ES-I3 (cell line): ENCODE data around the gene CLEC9A.

ENCODE experiments used
- H3K36me3 ChIP-seq: 2 replicates; pipeline ENCODE4 v1.6.1; 2013; ENCODE audit warnings: mild to moderate bottlenecking, low read length, control low read depth, moderate library complexity; ENCODE audit not compliant: insufficient read depth
- H3K4me1 ChIP-seq: 2 replicates; pipeline ENCODE4 v1.6.1; 2013; ENCODE audit warnings: mild to moderate bottlenecking, control low read depth, low read length; ENCODE audit not compliant: insufficient read depth
- H3K9ac ChIP-seq: 2 replicates; pipeline ENCODE4 v1.6.1; 2013; ENCODE audit warnings: low read depth, mild to moderate bottlenecking, low read length, moderate library complexity
- H3K9me3 ChIP-seq: 2 replicates; pipeline ENCODE4 v1.6.1; 2013; ENCODE audit warnings: mild to moderate bottlenecking, low read length, moderate library complexity; ENCODE audit not compliant: control insufficient read depth, insufficient read depth

Gene CLEC9A

DNA sequence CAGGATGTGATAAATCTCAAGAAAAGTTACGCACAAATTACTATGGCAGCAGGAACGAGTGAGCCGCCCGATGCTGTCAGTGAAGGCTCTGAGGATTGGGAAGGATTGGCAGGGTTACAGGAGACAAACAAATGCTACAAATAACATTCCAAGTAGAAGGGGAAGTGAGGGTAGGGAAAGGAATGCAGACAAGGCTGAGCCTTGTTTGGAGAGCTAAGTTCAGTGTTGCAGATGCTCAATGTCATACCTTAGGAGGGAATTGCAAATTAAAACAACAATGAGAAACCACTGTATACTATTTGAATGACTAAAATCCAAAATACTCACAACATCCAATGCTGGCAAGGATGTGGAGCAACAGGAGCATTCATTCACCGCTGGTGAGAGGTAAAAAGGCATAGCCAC is 1.3 kb downstream of the CLEC9A start:
- H3K36me3 ChIP-seq = no peaks in the 10 kb centered on the region
- H3K9ac ChIP-seq = no peak overlapping the region
- peaks cover 6% of the 10 kb centered on the region; the same call in 1 of the 2 replicates for H3K9me3 ChIP-seq
- no peaks in the 10 kb centered on the region for H3K4me1 ChIP-seq

- no peak overlapping the region for H3K9ac ChIP-seq
- peaks cover 6% of the 10 kb centered on the region; the same call in 1 of the 2 replicates for H3K9me3 ChIP-seq
- no peaks in the 10 kb centered on the region for H3K4me1 ChIP-seq
- no peaks in the 10 kb centered on the region for H3K36me3 ChIP-seq
Measured at GRCh38 chr12:10033783-10034545, 3.5 kb downstream of the CLEC9A start.

- Histone ChIP-seq H3K9ac (no peak overlapping the region), H3K4me1 (no peaks in the 10 kb centered on the region), H3K36me3 (no peaks in the 10 kb centered on the region), H3K9me3 (no peaks in the 10 kb centered on the region)
Measured at GRCh38 chr12:10042167-10042566, 11.7 kb downstream of the CLEC9A start.

DNA sequence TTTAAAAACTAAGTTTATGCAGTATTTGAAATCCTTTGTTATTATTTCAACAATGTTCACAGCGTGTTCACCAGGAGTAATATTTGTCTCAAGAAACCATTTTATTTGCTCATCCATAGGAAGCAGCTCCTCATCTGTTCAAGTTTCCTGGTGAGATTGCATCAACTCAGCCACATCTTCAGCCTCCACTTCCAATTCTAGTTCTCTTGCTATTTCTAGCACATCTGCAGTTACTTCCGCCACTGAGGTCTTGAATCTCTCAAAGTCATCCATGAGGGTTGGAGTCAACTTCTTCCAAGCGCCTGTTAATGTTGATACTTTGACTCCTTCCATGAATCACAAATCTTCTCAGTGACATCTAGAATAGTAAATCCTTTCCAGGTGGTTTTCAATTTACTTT is 18.0 kb downstream of the CLEC9A start:
- H3K36me3 ChIP-seq = no peaks in the 10 kb centered on the region
- H3K9ac ChIP-seq = no peak overlapping the region
- no peaks in the 10 kb centered on the region for H3K9me3 ChIP-seq
- no peaks in the 10 kb centered on the region for H3K4me1 ChIP-seq

- H3K9ac ChIP-seq = no peak overlapping the region
- H3K4me1 ChIP-seq = no peaks in the 10 kb centered on the region
- no peaks in the 10 kb centered on the region for H3K9me3 ChIP-seq
- no peaks in the 10 kb centered on the region for H3K36me3 ChIP-seq
Measured at GRCh38 chr12:10052193-10052913, 21.9 kb downstream of the CLEC9A start.

- H3K9me3 ChIP-seq = no peaks in the 10 kb centered on the region
- no peaks in the 10 kb centered on the region for H3K4me1 ChIP-seq
- H3K9ac ChIP-seq = no peak overlapping the region
- no peaks in the 10 kb centered on the region for H3K36me3 ChIP-seq
Measured at GRCh38 chr12:10058387-10058786, 27.9 kb downstream of the CLEC9A start.

DNA sequence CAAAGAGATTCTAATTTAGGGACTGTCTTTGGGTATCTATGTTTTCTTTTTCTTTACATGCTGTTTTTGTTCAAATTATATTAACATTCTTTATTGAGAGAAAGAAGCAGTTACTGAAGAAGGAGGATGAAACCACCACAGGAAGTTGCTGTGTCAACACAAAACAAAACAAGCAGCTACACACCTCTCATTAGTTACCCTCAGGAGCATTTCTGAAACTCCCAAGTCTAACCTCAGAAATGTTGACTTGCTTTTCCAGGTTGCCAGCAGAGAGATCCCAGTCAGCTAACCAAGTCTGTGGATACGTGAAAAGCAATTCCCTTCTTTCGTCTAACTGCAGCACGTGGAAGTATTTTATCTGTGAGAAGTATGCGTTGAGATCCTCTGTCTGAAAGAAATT is 34.8 kb downstream of the CLEC9A start:
- no peak overlapping the region for H3K9ac ChIP-seq
- H3K36me3 ChIP-seq = no peaks in the 10 kb centered on the region
- H3K4me1 ChIP-seq = 0 out of 2 replicates have a peak, but pooled peaks cover 5% of the 10 kb centered on the region
- no peaks in the 10 kb centered on the region for H3K9me3 ChIP-seq

DNA sequence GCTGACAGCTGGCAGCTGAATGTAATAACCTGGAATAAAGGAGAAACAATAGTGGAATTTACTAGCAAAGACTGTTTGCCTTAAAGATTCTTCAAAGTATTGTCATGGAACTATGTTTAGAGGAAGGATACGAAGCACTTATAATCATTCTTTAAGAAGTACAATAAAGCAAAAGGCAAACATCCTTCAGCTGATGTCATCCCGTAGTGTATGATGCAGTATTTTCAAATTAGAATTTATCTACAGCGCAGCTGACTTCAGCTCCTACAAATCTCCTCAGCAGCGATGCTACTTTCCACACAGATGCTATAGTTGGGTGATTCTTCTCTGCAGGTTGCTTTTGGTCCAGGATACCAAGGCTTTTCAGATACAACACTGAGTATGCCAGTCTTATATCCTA is 36.8 kb downstream of the CLEC9A start:
- H3K9ac ChIP-seq = no peak overlapping the region
- H3K4me1 ChIP-seq = 0 out of 2 replicates have a peak, but pooled peaks cover 5% of the 10 kb centered on the region
- no peaks in the 10 kb centered on the region for H3K9me3 ChIP-seq
- no peaks in the 10 kb centered on the region for H3K36me3 ChIP-seq

- H3K36me3 ChIP-seq = no peaks in the 10 kb centered on the region
- no peaks in the 10 kb centered on the region for H3K9me3 ChIP-seq
- H3K9ac ChIP-seq = no peak overlapping the region
- H3K4me1 ChIP-seq = 0 out of 2 replicates have a peak, but pooled peaks cover 5% of the 10 kb centered on the region
Measured at GRCh38 chr12:10067942-10068341, 37.5 kb downstream of the CLEC9A start.

DNA sequence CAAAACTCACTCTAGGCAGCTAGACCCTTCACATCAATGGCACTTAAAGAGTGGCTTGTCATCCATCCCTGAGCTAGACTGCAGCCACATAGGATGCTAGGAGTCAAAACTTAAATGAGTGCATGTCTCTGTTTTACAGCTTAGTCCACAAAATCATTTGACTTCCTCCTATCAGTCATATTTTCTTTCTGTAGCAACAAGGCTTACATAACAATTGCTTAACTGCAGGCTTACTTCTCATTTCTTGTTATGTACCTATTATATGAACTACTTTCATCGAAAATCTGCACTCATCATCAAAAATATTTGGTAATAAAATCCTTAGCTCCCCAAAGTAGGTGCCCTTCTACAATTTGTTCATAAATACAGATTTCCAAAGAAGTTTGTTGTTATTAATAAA is 38.2 kb downstream of the CLEC9A start:
- H3K4me1 ChIP-seq = 0 out of 2 replicates have a peak, but pooled peaks cover 5% of the 10 kb centered on the region
- H3K9me3 ChIP-seq = no peaks in the 10 kb centered on the region
- H3K9ac ChIP-seq = no peak overlapping the region
- no peaks in the 10 kb centered on the region for H3K36me3 ChIP-seq

GRCh38 chr12:10069099-10069498 is 38.6 kb downstream of the CLEC9A start:
- H3K9ac ChIP-seq = no peak overlapping the region
- 0 out of 2 replicates have a peak, but pooled peaks cover 5% of the 10 kb centered on the region for H3K4me1 ChIP-seq
- H3K9me3 ChIP-seq = no peaks in the 10 kb centered on the region
- no peaks in the 10 kb centered on the region for H3K36me3 ChIP-seq

- Histone ChIP-seq H3K9me3 (no peaks in the 10 kb centered on the region), H3K36me3 (no peaks in the 10 kb centered on the region), H3K4me1 (0 out of 2 replicates have a peak, but pooled peaks cover 5% of the 10 kb centered on the region), H3K9ac (no peak overlapping the region)
Measured at GRCh38 chr12:10069976-10070375, 39.5 kb downstream of the CLEC9A start.

DNA sequence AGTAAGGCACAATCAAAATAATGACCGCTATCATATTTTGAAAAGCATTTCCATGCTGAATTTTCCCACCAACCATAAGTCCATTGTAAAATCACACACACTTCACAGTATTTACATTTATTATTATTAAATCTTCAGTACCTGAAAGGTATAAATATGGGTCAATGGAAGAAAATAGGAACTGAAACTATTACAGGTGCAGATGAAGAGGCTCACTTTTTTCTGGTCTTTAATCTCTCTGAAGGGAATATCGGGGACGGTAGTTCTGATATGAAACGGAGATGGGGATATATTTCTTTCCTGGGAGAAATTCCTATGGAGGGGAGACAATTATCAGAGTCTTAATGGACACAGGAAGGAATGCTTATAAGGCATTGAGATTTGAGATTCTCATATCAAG is 39.9 kb downstream of the CLEC9A start:
- Histone ChIP-seq H3K36me3 (no peaks in the 10 kb centered on the region), H3K9me3 (no peaks in the 10 kb centered on the region), H3K9ac (no peak overlapping the region), H3K4me1 (0 out of 2 replicates have a peak, but pooled peaks cover under 1% of the 10 kb centered on the region)

- Histone ChIP-seq H3K36me3 (no peaks in the 10 kb centered on the region), H3K4me1 (no peaks in the 10 kb centered on the region), H3K9me3 (no peaks in the 10 kb centered on the region), H3K9ac (no peak overlapping the region)
Measured at GRCh38 chr12:10072131-10072530, 41.6 kb downstream of the CLEC9A start.

DNA sequence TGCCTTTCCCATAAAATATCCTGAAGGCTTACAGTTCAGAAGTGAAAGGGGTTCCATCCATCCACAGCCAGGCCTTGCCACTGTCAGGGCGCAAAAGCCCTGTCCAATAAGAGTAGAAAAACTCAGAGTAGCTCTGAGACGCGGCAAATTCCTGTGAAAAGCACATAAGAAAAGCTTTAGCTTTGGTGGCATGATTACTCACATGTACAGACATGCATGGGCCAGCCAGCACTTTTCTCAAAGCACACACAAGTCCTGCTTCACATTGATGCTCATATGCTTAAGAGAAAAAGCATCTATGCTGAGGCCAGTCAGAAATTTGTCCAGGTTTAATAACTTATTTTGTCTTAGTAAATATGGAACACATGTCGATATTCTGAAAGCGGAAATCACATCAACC is 42.8 kb downstream of the CLEC9A start:
- Histone ChIP-seq H3K9me3 (no peaks in the 10 kb centered on the region), H3K36me3 (no peaks in the 10 kb centered on the region), H3K4me1 (no peaks in the 10 kb centered on the region), H3K9ac (no peak overlapping the region)
